HG03558 (cell line): ENCODE measurements around the gene HECTD4.
"Not testable (repeated sequence)": the region's sequence is repeated elsewhere in the genome, so short reads cannot be mapped to it uniquely, and the experiment has no call there.

Experiments used
- ATAC-seq: cut with Tn5 transposase; IDR thresholded peaks from one replicate; pipeline ENCODE4 v1.9.1; 2021; ENCODE audit warnings: moderate number of reproducible peaks; ENCODE audit not compliant: unreplicated experiment; ENCODE audit errors: extremely low read depth

The HECTD4 gene

GRCh38 chr12:112167718-112168525, 214.3 kb downstream of the HECTD4 start:
- ATAC-seq, result no peak

GRCh38 chr12:112167031-112167461, 215.2 kb downstream of the HECTD4 start:
- no peak for ATAC-seq

- ATAC-seq, result no peak
Observed at GRCh38 chr12:112166051-112167015, 215.9 kb downstream of the HECTD4 start.

DNA sequence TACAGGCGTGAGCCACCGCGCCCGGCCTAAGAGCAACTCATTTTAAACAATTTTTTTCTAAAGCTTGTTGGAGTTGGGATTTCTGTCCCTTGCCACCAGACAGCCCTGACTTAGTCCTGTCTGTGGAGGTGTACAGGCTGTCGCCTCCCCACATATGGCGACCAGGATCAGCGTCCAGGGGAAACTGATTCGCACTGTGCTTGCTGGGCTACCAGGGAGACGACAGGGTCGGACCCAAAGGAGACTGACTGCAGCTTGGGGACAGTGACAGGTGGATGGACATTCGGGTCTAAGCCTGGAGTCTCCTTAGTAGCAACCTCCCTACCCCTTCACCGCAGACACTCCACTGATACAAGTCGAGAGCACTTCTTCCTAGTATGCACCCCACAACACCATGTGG, 216.6 kb downstream of the HECTD4 start:
- ATAC-seq, result no peak

DNA sequence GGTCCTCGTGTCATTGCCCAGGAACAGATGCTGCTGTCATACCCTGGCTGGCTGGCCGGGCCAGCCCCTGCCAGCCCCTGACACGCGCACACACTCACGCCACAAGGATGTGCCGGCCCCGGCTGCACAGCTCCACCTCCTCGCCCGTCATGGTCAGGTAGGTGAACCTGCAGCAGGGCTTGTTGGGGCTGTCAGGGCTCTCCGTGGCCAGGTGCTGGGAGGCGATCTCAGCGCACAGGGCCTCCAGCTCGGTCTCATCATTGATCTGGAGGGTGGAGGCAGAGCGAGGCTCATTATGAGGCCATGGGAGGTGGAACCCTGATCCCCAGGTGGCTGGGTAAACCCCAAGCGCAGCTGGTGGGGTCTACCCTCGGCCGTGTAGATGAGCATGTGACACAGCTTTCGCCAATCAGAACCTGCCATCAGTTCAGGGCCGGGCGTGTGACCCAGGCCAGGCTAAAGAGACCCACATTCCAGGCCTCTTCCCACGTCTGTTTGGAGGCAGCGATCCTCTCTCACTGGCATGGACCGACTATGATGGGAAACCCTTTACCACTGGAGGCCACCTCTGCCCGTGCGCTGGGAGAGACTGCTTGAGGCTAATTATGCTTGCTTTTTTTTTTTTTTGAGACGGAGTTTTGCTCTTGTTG, 218.1 kb downstream of the HECTD4 start:
- no peak for ATAC-seq

DNA sequence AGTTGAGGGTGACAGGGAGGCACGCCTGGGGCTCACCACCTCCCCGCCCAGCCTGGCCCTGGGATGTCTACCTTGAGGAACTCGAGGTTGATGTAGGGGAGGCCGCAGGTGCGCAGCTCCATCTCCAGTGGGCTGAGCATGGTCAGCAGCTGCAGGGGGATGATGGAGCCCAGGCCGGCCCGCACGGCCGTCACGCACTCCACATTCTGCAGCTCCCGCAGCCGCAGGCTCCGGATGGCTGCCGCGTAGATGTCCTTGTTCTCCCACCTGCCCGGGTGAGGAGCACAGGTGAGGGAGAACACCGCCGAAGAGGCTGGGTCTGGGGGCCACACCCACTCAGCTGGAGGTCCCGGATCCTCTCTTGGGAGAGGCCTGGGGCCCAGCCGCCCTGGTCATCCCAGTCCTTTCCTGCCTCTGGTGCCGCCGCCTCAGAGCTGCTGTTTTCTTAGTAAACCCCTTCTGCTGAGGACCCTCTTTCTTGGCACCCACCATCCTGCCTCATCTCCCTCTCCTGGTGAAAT, 218.7 kb downstream of the HECTD4 start:
- no peak for ATAC-seq

DNA sequence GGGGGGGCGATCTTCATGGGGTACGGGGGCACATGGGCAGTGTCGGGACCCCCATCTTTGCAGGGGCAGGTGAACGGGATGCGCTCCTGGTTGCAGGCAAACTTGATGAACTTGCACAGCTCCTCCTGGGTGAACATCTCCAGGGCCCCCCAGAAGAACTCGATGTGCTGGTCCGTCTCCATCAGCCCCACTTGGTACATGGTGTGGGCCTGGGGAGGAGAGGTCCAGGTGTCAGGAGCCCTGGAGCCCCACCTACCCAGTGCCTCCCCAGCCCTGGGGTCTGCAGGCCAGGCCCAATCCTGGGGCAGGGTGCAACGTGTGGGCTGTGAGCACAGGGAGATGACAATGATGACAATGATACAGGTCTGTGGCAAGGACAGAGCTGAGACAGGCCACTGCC, 219.2 kb downstream of the HECTD4 start:
- no peak for ATAC-seq

DNA sequence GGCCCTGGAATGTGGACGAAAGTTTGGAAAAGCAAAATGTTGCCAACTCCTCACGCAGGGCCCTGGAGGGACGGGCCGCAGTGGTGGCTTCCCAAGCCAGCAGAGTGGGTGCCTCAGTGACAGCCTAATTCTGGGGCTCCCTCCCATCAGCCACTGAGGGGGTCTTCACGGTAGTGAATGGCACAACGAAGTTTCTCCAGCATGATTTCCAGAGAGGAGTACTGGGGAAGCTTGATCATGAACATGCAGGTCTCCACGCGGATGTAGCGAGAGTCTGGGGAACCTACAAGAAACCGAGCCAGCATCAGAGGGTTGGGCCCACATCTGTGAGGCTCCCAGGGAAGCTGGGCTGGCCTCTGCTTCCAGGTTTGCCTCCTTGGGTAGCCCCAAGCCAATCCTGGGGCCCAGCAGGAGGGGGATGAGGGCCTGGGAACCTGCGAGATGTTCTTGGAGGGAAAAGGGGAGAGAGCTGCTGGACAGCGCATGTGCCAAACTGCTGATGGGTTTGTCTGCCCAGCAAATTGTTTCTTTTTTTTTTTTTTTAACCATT, 219.9 kb downstream of the HECTD4 start:
- no peak for ATAC-seq

DNA sequence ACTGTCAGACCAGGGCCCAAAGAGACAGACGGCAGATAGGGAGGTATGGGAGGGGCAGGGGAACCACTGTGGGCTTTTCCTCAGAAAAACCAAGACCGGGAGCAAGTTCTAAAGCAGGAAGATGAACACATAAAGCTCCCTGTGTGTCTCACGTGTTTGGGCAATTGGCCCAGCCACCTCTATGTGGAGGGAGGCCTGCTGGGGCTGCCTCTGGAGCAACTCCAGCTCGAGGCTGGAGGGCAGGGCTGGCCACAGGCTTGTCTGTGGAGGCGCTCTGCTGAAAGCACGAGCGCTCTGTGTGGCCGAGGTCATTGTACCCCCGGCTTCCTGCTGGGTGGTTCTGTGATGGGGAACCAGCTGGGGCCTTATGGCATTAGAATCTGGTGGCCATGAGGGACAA, 220.5 kb downstream of the HECTD4 start:
- ATAC-seq, result no peak

DNA sequence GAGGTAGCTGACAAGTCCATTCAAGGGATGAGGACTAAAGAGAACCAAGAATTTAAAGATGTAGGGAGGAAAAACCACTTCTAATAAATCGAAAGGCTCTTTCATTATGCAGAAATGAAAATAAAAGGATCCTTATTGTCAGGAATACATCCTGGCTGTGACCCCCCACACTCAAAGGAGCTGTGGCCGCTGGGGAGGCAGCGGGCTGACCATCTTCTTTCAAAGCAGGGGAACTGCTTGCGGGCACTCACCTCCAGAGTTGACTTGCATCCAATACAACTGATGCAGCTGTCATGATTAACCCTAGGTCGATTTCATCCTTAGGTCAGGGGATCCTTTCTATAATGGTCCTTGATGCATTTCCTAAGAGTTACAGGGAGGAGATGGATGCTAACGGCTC, 221.6 kb downstream of the HECTD4 start:
- ATAC-seq, result no peak

- ATAC-seq, result no peak
Observed at GRCh38 chr12:112159146-112159541, 223.1 kb downstream of the HECTD4 start.

- ATAC-seq, result not testable (repeated sequence)
Observed at GRCh38 chr12:112158461-112159145, 223.6 kb downstream of the HECTD4 start.

- ATAC-seq, result no peak
Observed at GRCh38 chr12:112153893-112154219, 228.4 kb downstream of the HECTD4 start.

DNA sequence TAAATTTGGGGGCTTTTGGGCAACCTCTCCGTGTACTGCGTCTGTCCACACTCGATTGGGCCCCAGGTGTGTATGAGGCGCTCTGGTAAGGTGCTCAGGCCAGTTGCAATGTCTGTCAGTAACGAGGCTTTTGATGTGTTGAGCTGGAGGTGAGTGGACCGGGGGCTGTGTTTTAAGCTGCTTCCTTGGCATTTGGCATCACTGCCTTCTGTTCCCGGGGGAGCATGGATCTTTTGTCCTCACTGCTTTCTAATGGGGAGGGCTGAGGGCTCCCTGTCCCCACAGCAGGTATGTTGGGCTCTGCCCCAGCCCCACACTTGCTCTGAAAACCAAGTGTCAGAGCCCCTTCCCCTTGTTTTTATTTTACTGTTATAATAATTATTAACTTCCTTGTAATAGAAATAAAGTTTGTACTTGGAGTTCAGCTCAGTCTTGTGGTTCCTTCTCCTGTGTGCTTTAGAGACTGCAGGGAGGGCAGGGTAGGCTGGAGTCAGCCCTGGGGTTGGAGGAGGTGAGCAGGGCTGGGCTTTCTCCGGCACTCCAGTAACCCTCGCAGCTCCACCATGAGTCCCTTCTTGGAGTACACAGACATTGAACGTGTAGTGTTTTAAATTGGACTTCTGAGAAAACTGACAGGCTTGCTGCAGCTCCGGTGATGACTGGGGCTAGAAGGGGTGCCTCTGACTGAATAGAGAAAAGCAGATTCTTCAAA, 228.9 kb downstream of the HECTD4 start:
- ATAC-seq, result no peak

DNA sequence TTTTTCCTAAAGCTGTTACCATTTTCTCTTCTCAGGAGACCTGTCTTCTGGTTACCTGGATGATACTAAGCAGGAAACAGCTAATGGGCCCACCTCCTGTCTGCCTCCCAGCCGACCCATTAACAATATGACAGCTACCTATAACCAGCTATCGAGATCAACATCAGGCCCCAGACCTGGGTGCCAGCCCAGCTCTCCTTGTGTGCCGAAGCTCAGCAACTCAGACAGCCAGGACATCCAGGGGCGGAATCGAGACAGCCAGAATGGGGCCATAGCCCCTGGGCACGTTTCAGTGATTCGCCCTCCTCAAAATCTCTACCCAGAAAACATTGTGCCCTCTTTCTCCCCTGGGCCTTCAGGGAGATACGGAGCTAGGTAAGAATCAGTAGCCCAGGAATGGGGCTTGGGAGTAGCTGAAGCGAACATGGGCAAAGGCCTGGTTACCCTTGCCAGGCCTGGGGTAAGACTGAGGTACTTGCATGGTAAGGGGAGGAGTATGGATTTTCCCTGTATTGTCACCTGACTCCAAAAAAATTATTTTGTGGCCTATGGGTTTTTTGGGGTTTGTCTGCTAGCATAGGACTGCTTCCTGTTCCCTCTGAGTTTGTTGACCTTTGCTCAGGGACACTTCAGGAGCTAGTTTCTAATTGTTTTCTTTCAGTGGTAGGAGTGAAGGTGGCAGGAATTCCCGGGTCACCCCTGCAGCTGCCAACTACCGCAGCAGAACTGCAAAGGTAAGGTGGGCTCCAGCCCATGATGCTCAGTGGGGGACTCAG, 230.3 kb downstream of the HECTD4 start:
- no peak for ATAC-seq

DNA sequence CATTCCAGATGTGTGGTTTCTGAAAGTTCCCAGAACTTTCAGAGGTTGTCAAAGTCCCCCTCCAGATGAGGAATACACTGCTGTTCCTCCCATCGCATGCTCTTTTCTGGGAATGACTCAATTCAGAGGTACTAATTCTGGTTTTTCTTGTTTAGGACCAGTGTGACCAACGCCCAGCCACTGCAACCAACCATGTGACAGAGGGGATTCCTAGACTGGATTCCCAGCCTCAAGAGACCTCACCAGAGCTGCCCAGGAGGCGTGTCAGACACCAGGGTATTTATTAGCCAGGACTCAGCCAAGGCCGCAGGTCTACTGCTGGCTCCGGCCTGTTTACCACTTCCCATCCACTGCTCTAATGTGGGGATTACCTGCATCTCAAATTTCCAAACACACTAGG, 232.6 kb downstream of the HECTD4 start:
- no peak for ATAC-seq

GRCh38 chr12:112148031-112148513, 234.2 kb downstream of the HECTD4 start:
- no peak for ATAC-seq

DNA sequence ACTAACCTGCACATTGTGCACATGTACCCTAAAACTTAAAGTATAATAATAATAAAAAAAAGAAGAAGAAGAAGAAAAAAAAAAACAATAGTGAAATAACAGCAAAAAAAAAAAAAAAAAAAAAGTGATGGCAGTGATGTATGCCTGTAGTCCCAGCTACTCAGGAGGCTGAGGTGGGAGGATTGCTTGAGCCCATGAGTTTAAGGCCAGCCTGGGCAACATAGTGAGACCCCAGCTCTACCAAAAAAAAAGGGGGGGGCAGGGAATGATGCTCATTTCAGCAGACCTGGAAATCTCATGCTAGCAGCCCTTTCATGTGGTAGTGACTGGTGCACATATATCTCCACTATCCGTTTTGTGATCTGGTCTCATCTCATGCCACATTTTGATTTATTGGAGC, 236.1 kb downstream of the HECTD4 start:
- ATAC-seq, result no peak
